Superior temporal gyrus (tissue), 1 donor: ENCODE data around the gene CIITA.
"Not testable (repeated sequence)": the region's sequence is repeated elsewhere in the genome, so short reads cannot be mapped to it uniquely, and the experiment has no call there.

Experiments used
- DNase-seq: peaks from one replicate; pipeline ENCODE4 v3.0.0-alpha.2; 2016; ENCODE audit errors: extremely low spot score

Gene CIITA

GRCh38 chr16:10918294-10919002, 41.4 kb downstream of the CIITA start:
- DNase-seq: peak; percentile 97

GRCh38 chr16:10919003-10919351, 42.0 kb downstream of the CIITA start:
- no peak for DNase-seq

- no peak for DNase-seq
Observed at GRCh38 chr16:10920726-10921427, 43.9 kb downstream of the CIITA start.

GRCh38 chr16:10921536-10922327, 44.7 kb downstream of the CIITA start:
- DNase-seq: no peak

GRCh38 chr16:10922328-10923145, 45.5 kb downstream of the CIITA start:
- no peak for DNase-seq

- no peak for DNase-seq
Observed at GRCh38 chr16:10923146-10923649, 46.2 kb downstream of the CIITA start.

- peak; percentile 47 for DNase-seq
Observed at GRCh38 chr16:10923650-10924214, 46.7 kb downstream of the CIITA start.

- DNase-seq: not testable (repeated sequence)
Observed at GRCh38 chr16:10925285-10925684, 48.3 kb downstream of the CIITA start.

GRCh38 chr16:10926094-10926493, 49.1 kb downstream of the CIITA start:
- no peak for DNase-seq

- DNase-seq: no peak
Observed at GRCh38 chr16:10926867-10927266, 49.9 kb downstream of the CIITA start.

- DNase-seq: no peak
Observed at GRCh38 chr16:10927497-10928112, 50.6 kb downstream of the CIITA start.

- not testable (repeated sequence) for DNase-seq
Observed at GRCh38 chr16:10929097-10929496, 52.1 kb downstream of the CIITA start.

GRCh38 chr16:10929853-10930754, 53.1 kb downstream of the CIITA start:
- no peak for DNase-seq

- DNase-seq: no peak
Observed at GRCh38 chr16:10930755-10931093, 53.7 kb downstream of the CIITA start.

GRCh38 chr16:10931134-10931533, 54.1 kb downstream of the CIITA start:
- no peak for DNase-seq

- DNase-seq: no peak
Observed at GRCh38 chr16:10931977-10932632, 55.1 kb downstream of the CIITA start.

GRCh38 chr16:10932959-10933710, 56.1 kb downstream of the CIITA start:
- no peak for DNase-seq

GRCh38 chr16:10933865-10934264, 56.9 kb downstream of the CIITA start:
- no peak for DNase-seq
